Erythroblast (primary cell): Measurements from ENCODE around the gene RNF112.

ENCODE experiments used
- GATA1 ChIP-seq: IDR thresholded peaks from 2 replicates; pipeline ENCODE4 v1.6.1; 2011; ENCODE audit warnings: low read depth, mild to moderate bottlenecking, control low read depth, low read length, moderate library complexity
- POLR2A ChIP-seq: IDR thresholded peaks from 2 replicates; pipeline ENCODE4 v1.6.1; 2011; ENCODE audit warnings: mild to moderate bottlenecking, low read length

GRCh38 chr17:19384723-19385391 lies 26.2 kb upstream of the RNF112 start:
- TF ChIP-seq POLR2A (no peak), GATA1 (no peak)
